Muscle of arm (tissue), 12 donors: ENCODE results near the gene MBTPS1. TPM values are rescaled to one million over a fixed set of nuclear protein-coding genes. Genes with fewer than 3 reads are reported as not detected.

ENCODE experiments used
- DNase-seq: peaks from one replicate; pipeline ENCODE4 v3.0.0-alpha.2; 2013
- polyA plus RNA-seq, 12 donors: library from polyadenylated mRNA; unstranded; fragments of 120-200 nt; gene quantifications; one replicate each; pipeline ENCODE4 v1.2.1, GENCODE V29; 2013; ENCODE audit not compliant: insufficient read length in 12 of 12

Gene MBTPS1
- polyA plus RNA-seq, 12 donors, result 60.7 to 92.3 (median 69.3) TPM; not detected in 1

DNA sequence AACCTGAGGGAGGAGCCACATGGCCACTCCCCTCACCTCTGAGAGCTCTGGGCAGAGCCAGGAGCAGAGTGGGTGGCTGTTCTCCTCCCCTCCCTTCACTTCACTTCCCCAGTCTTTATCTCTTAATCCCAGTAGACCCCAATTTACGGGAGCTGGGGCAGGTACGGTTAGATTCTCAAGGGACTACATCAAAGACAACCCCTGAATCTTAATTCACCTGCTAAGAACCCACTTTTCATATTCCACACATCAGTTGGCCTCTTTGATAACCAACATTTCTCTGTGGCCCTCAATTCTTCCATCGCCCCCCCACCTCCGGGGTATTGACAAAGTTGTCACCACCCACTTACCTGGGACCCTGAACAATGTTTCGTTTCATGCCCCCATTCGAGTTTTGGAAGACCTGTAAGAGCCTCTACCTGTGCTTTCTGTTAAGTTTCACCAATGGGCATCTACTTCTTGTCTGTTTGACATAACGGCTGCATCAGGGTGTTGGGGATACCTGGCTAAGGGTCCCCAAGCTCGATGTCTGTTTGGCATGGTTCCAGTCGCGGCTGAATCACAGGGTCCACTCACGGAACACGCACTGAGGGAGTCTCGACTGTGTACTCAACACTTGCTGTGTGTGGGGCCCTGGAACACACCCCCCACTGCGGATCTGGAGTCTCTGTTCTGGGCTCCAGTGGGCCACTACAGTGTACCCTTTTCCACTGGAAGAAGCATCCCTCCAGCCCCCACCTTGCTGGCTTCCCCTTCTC is 102.0 kb downstream of the MBTPS1 start:
- no peak for DNase-seq

DNA sequence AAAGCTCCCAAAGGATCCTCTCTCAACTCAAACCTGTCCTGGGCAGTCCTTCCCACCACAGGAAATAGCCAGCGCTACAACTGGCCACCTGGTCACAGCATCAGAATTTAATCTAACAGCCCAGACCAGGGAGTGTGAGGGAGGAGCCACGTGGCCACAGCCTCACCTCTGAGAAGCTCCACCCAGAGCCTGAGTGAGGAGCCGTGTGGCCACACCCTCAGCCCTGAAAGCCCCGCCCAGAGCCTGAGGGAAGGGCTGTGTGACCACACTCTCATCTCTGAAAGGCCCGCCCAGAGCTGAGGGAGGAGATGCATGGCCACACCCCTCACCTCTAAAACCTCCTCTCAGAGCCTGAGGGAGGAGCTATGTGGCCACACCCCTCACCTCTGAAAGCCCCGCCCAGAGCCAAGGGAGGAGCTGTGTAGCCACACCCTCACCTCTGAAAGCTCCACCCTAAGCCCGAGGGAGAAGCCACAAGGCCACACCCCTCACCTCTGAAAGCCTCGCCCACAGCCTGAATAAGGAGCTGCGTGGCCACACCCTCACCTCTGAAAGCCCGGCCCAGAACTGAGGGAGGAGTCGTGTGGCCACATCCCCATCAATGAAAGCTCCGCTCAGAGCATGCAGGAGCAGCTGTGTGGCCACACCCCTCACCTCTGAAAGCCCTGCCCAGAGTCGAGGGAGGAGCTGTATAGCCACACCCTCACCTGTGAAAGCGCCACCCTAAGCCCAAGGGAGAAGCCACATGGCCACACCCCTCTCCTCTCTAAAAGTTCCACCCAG is 102.8 kb downstream of the MBTPS1 start:
- no peak for DNase-seq

- no peak for DNase-seq
Measured at GRCh38 chr16:84009282-84009681, 107.5 kb downstream of the MBTPS1 start.

DNA sequence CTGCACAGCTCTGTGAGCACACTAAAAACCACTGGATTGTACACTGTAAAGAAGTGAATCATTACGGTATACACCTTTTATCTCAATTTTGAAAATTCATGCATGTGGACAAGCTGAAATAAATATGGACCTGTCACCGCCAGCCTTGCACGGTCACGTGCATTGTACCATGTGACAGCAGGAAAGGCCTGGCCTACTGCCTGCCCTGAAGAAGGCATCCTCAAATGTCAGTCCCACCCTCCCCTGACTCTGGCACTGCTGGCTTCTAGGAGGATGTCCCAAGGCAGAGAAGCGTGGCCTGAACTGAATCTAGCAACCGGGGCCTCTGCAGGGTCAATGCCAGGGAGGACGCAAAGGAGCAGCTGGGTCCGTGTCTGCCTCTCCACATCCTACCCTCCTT is 108.8 kb downstream of the MBTPS1 start:
- DNase-seq, result no peak

DNA sequence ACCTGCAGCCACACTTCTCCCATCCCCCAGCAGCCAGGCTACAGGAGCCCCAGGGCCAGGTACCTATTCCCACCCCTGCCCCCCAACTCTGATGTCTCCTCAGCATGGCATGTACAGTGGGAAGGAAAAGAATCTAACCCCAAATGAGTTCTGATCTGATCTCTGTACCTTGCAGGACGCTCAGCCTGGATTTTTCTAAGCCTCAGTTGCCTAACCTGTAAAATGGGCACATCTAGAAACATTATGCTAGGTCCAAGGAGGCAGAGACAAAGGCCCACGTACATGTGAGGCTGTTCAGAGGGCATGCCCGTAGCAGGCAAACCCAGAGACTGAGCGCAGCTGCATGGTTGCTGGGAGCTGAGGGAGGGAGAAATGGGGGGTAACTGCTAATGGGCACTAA is 109.2 kb downstream of the MBTPS1 start:
- no peak for DNase-seq

- no peak for DNase-seq
Measured at GRCh38 chr16:84005391-84005790, 111.4 kb downstream of the MBTPS1 start.

DNA sequence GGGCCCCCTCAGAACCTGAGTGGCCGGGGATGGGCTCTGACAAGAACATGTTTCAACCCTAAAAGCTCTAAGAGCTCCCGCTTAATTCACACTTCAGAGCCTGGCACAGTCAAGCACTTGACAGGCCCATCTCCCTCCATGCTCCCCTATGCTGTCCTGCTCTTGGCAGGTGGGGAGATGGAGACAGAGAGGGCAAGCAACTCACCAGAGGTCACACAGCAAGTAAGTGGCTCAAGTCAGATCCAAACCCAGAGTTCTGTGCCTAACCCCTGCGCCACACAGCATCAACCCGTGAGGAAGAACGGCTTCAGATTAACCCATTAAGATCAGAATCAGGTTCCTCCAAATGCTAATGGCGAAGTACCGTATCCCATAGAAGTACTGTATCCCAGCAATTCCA is 112.3 kb downstream of the MBTPS1 start:
- no peak for DNase-seq

Other genes with a start within 250 kb of the MBTPS1 start
- 1 to 10 TPM in 11 of 12 donors, not detected in 1; 2.7 to 8.5 (median 3.7) TPM for gene MLYCD, start 217.8 kb downstream of the MBTPS1 start, polyA plus RNA-seq
- gene OSGIN1, start 163.7 kb downstream of the MBTPS1 start, polyA plus RNA-seq, result 1 to 10 TPM in 1 of 12 donors, under 1 TPM in 9, not detected in 2; 0.12 to 1.1 (median 0.38) TPM
- 1 to 10 TPM in 1 of 12 donors, under 1 TPM in 8, not detected in 3; 0.27 to 1.4 (median 0.51) TPM for gene NECAB2, start 148.7 kb downstream of the MBTPS1 start, polyA plus RNA-seq
- not detected for gene SLC38A8, start 74.1 kb downstream of the MBTPS1 start, polyA plus RNA-seq
- 10 to 100 TPM in 11 of 12 donors, not detected in 1; 14.2 to 21.3 (median 19.5) TPM for gene HSDL1, start 28.2 kb upstream of the MBTPS1 start, polyA plus RNA-seq
- under 1 TPM in 10 of 12 donors, not detected in 2; 0.13 to 0.70 (median 0.33) TPM for gene DNAAF1, start 28.4 kb upstream of the MBTPS1 start, polyA plus RNA-seq
- gene TAF1C, start 70.1 kb upstream of the MBTPS1 start, polyA plus RNA-seq, result 10 to 100 TPM in 11 of 12 donors, not detected in 1; 18.2 to 43.1 (median 25.1) TPM
- 1 to 10 TPM in 4 of 12 donors, under 1 TPM in 5, not detected in 3; 0.37 to 2.4 (median 0.88) TPM for gene ADAD2, start 74.2 kb upstream of the MBTPS1 start, polyA plus RNA-seq
- under 1 TPM in 7 of 12 donors, not detected in 5; 0.04 to 0.10 (median 0.05) TPM for gene KCNG4, start 123.1 kb upstream of the MBTPS1 start, polyA plus RNA-seq
- 1 to 10 TPM in 10 of 12 donors, not detected in 2; 1.2 to 2.6 (median 1.6) TPM for gene WFDC1, start 177.9 kb upstream of the MBTPS1 start, polyA plus RNA-seq